Neural cell (in vitro differentiated cells): ENCODE data around the gene CEMIP. TPM values are rescaled to one million over a fixed set of nuclear protein-coding genes. Genes with fewer than 3 reads are reported as not detected.

Source experiments
- H2AFZ ChIP-seq: fragments of 200-600, 300-800 bp; sonication (generic), shearing (Covaris generic); 2 replicates; pipeline ENCODE4 v1.6.0; 2014; ENCODE audit warnings: low read depth, mild to moderate bottlenecking, antibody characterized with exemption, low read length, moderate library complexity
- H3F3A ChIP-seq: fragments of 200-600 bp; shearing (Covaris generic); 2 replicates; pipeline ENCODE4 v1.6.1; 2016; ENCODE audit warnings: mild to moderate bottlenecking, moderate library complexity, mixed read lengths, antibody characterized with exemption, low read length; ENCODE audit not compliant: insufficient read depth, poor library complexity, severe bottlenecking
- H3K27ac ChIP-seq: fragments of 200-600, 300-800 bp; sonication (generic), shearing (Covaris generic); 2 replicates; pipeline ENCODE4 v1.5.1; 2014; ENCODE audit warnings: mild to moderate bottlenecking, low read length, moderate library complexity
- H3K27me3 ChIP-seq: fragments of 300-800, 200-600 bp; sonication (generic), shearing (Covaris generic); 2 replicates; pipeline ENCODE4 v1.6.0; 2014; ENCODE audit warnings: mild to moderate bottlenecking, low read depth, low read length, moderate library complexity; ENCODE audit not compliant: insufficient read depth
- H3K36me3 ChIP-seq: fragments of 300-800, 200-600 bp; sonication (generic), shearing (Covaris generic); 2 replicates; pipeline ENCODE4 v1.5.1; 2014; ENCODE audit warnings: mild to moderate bottlenecking, antibody characterized with exemption, low read length, moderate library complexity; ENCODE audit not compliant: insufficient read depth
- H3K4me2 ChIP-seq: fragments of 300-800, 200-600 bp; sonication (generic), shearing (Covaris generic); 2 replicates; pipeline ENCODE4 v1.6.0; 2014; ENCODE audit warnings: mild to moderate bottlenecking, low read length
- H3K4me3 ChIP-seq: fragments of 300-800, 200-600 bp; sonication (generic), shearing (Covaris generic); 2 replicates; pipeline ENCODE4 v1.5.1; 2014; ENCODE audit warnings: mild to moderate bottlenecking, low read length, moderate library complexity
- H3K79me2 ChIP-seq: fragments of 200-600 bp; shearing (Covaris generic); replicated peaks from 2 replicates; pipeline ENCODE4 v1.6.0; 2014; ENCODE audit warnings: mild to moderate bottlenecking, low read length, moderate library complexity; ENCODE audit not compliant: insufficient read depth
- H3K9ac ChIP-seq: fragments of 300-800, 200-600 bp; sonication (generic), shearing (Covaris generic); 2 replicates; pipeline ENCODE4 v1.6.1; 2016; ENCODE audit warnings: mild to moderate bottlenecking, low read length, mixed read lengths
- H3K9me2 ChIP-seq: fragments of 200-600 bp; shearing (Covaris generic); 2 replicates; pipeline ENCODE4 v1.6.1; 2016; ENCODE audit warnings: mild to moderate bottlenecking, low read length, mixed read lengths; ENCODE audit not compliant: insufficient read depth
- H3K9me3 ChIP-seq: fragments of 200-600, 300-800 bp; sonication (generic), shearing (Covaris generic); 2 replicates; pipeline ENCODE4 v1.6.1; 2016; ENCODE audit warnings: mild to moderate bottlenecking, mixed run types, low read length, moderate library complexity, mixed read lengths
- H4K20me1 ChIP-seq: fragments of 200-600 bp; shearing (Covaris generic); 2 replicates; pipeline ENCODE4 v1.6.1; 2016; ENCODE audit warnings: mild to moderate bottlenecking, mixed run types; ENCODE audit not compliant: insufficient read depth
- CTCF ChIP-seq: fragments of 450-650 bp; IDR thresholded peaks from 2 replicates; pipeline ENCODE4 v1.5.1; 2014; ENCODE audit warnings: antibody characterized with exemption, mild to moderate bottlenecking, moderate library complexity; ENCODE audit not compliant: poor library complexity, severe bottlenecking
- EP300 ChIP-seq: fragments of 450-650 bp; conservative IDR thresholded peaks from 2 replicates; pipeline ENCODE4 v1.6.1; 2014; ENCODE audit warnings: antibody characterized with exemption, mild to moderate bottlenecking, moderate library complexity; ENCODE audit not compliant: poor library complexity, severe bottlenecking
- EZH2 ChIP-seq: fragments of 200-600, 300-800 bp; shearing (Covaris generic), sonication (generic); IDR thresholded peaks from 2 replicates; pipeline ENCODE4 v1.6.1; 2014; ENCODE audit warnings: antibody characterized with exemption, low read length, borderline replicate concordance, mild to moderate bottlenecking; ENCODE audit not compliant: insufficient read depth, poor library complexity, severe bottlenecking
- MXI1 ChIP-seq: fragments of 450-650 bp; conservative IDR thresholded peaks from 2 replicates; pipeline ENCODE4 v1.6.1; 2014; ENCODE audit warnings: antibody characterized with exemption, mild to moderate bottlenecking; ENCODE audit not compliant: poor library complexity, severe bottlenecking
- POLR2AphosphoS5 ChIP-seq: IDR thresholded peaks from 2 replicates; pipeline ENCODE4 v1.6.1; 2012
- RAD21 ChIP-seq: fragments of 450-650 bp; conservative IDR thresholded peaks from 2 replicates; pipeline ENCODE4 v1.6.1; 2014; ENCODE audit warnings: antibody characterized with exemption, mild to moderate bottlenecking, moderate library complexity
- REST ChIP-seq: IDR thresholded peaks from 2 replicates; pipeline ENCODE4 v1.6.1; 2012; ENCODE audit warnings: borderline replicate concordance
- SMC3 ChIP-seq: fragments of 450-650 bp; conservative IDR thresholded peaks from 2 replicates; pipeline ENCODE4 v1.6.1; 2014; ENCODE audit warnings: antibody characterized with exemption, mild to moderate bottlenecking, moderate library complexity; ENCODE audit not compliant: poor library complexity
- TAF1 ChIP-seq: IDR thresholded peaks from 2 replicates; pipeline ENCODE4 v1.6.1; 2012; ENCODE audit warnings: low read depth
- polyA plus RNA-seq: library from polyadenylated mRNA; depleted of rRNA; stranded (reverse); fragments of >200 nt; gene quantifications from 2 replicates; pipeline ENCODE4 v1.2.3, GENCODE V29; 2014

CEMIP gene
- polyA plus RNA-seq, 1 donor from 2014 or later, result 0.04 TPM

- no peak overlapping the region for H3K4me3 ChIP-seq
- no peak overlapping the region for H3K27ac ChIP-seq
- H3K9me2 ChIP-seq, result no peaks in the 10 kb centered on the region
- H3K27me3 ChIP-seq, result no peaks in the 10 kb centered on the region
- H3K9ac ChIP-seq, result no peak overlapping the region
- H3F3A ChIP-seq, result no peaks in the 10 kb centered on the region
- no peaks in the 10 kb centered on the region for H3K79me2 ChIP-seq
- H3K4me2 ChIP-seq, result no peak overlapping the region
- no peaks in the 10 kb centered on the region for H3K9me3 ChIP-seq
- no peaks in the 10 kb centered on the region for H3K36me3 ChIP-seq
- no peak overlapping the region for H2AFZ ChIP-seq
- TF ChIP-seq SMC3 (no peak), RAD21 (no peak), EP300 (no peak), TAF1 (no peak), CTCF (no peak), POLR2AphosphoS5 (no peak), REST (no peak), EZH2 (no peak)
- no peaks in the 10 kb centered on the region for H4K20me1 ChIP-seq
These were observed 87.8 kb downstream of the CEMIP start for GRCh38 chr15:80866936-80867335.

- TF ChIP-seq TAF1 (no peak), MXI1 (no peak), SMC3 (no peak), EZH2 (no peak), POLR2AphosphoS5 (no peak), RAD21 (no peak), EP300 (no peak), CTCF (no peak), REST (no peak)
- Histone ChIP-seq H2AFZ (no peak overlapping the region), H4K20me1 (no peaks in the 10 kb centered on the region), H3K27ac (no peak overlapping the region), H3K9me2 (no peaks in the 10 kb centered on the region), H3F3A (no peaks in the 10 kb centered on the region), H3K27me3 (no peaks in the 10 kb centered on the region), H3K9me3 (no peaks in the 10 kb centered on the region), H3K36me3 (no peaks in the 10 kb centered on the region), H3K9ac (no peak overlapping the region), H3K4me3 (no peak overlapping the region), H3K4me2 (no peak overlapping the region), H3K79me2 (no peaks in the 10 kb centered on the region)
These were observed 91.2 kb downstream of the CEMIP start for GRCh38 chr15:80870366-80870765.
